HUDEP-2 (cell line): ENCODE measurements around the gene MRPL37.
"Not testable (repeated sequence)": the region's sequence is repeated elsewhere in the genome, so short reads cannot be mapped to it uniquely, and the experiment has no call there.

Experiments used
- DNase-seq, 76 experiments: peaks; one replicate each; lab custom pipeline; 2025; ENCODE audit not compliant: unreplicated experiment in 76 of 76; lab: John Stamatoyannopoulos, UW

MRPL37 gene

DNA sequence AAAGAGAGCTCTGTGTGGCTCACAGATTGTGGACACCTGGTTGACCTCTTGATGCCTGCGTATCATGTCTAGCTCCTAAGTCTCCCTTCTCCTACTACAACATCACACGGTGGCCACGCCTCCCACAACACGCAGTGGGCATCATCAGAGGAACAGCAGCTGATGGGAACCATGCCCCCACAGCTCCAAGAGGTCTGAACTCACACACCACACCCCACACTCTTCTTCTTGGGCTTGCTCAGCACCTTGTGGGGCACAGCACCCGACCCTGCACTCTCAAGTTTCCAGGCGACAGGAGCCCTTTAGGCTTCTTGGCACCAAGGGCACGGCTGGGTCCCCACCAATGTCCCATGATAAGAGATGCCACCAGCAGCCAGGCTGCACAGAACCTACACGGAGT lies 28.4 kb upstream of the MRPL37 start:
- no peak for DNase-seq

DNA sequence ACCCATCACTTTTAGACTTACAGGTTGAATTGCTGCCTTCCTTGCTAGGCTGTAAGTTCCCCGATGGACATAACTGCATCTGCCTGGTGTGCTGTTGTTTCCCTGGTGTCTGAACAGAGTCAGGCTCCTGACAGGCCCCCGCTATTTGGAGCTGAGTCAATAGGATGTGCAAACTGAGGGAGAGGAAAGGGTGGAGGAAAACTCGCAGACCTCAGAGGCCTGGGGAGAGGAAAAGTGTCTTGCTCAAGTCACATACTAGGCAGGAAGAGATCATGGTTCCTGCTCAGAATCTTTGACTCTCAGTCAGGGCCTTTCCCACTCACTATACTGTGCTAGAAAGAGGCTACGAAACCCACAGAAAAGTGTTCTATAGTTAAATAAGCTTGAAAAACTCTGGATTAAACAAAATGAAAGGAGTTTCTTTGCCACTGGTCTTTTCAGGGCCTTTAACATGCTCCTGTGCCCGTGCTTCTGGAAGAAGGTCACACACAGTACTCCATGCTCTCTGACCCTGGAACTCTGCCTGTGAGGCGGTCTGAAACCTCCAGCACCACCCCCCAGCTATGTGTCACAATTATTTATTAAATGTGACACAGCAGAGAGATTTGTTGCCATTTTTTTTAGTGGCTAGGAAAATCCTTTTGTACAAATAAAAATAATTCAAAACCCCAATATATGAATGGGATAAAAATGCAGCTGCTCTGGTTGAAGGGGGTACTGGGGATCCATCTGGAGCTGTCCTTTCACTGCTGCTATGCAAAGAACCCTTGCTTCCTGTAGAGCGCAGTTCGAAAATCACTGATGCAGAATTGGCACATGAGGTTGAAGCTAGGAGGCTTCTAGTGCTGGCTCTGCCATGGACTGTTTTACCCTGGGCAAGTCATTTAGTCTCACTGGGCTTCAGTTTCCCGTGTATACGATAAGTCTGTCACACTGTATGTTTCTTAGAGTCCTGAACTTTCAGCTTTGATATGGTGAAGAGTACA lies 27.1 kb upstream of the MRPL37 start:
- no peak for DNase-seq

DNA sequence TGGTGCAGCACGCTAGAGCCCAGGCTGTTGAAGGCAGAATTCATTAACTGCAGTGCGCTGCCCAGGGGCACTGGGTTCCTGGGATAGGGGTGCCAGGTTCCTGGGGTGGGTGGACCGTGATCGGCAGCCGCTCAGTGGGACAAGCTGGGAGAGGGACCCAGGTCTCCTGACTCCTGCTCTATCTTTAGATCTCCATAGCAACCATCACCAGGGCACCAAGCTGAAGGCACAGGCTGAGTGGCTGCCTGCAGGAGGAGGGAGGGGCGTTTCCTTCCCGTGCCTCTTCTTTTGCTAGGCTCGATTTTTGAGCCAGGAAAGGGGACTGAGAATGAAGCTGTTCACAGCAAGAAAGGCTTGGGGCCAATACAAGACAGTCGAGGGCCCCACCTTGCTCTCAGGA lies 26.3 kb upstream of the MRPL37 start:
- DNase-seq = no peak

DNA sequence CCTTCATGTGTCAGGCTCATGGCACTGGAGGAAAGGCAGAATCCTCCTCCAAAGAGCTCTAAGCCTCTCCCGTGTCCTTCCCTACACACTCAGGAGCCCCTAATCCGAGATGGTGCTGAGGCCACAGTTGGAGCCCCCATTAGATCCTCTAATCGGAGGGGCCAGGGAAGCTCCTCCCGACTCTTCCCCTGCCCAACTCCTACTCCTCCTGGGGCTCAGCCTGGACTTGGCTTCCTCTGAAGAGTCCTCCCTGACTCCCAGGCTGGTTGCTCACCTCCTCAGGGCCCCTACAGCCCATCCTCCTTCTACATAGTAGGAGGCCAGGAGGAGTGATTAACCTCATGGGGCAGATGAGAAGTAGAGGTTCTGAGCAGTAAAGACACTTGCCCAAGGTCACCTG lies 25.9 kb upstream of the MRPL37 start:
- DNase-seq = no peak

DNA sequence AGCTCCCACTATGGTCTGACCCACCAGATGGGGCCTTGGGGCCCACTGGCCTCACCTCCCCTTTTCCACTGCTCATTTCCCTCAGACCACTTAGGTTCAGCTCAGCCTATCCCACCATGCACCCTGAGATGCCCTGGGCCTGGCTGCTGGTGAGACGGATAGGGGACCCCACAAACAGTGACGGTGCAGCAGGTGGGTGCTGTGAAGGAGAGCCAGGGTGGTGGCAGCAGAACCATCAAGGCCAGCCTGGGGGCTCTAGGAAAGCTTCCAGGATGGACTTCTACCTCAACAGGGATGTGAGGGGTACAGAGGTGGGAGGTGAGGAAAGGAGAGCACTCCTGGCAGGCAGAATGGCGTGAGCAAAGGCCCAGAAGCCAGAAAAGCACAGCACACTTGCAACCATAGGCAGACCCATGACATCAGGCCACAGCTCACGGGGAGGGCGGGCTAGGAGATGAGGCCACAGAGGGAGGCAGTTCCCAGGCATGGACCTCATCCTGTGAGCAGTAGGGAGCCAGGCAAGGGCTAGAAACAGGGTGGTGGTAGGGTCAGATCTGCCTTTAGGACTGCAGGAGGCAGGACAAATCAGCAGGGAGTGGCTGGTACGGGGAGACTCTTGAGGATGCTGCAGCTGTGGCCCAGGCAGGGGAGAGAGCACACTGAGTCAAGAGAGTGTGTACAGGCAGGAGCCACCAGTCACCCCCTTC lies 23.2 kb upstream of the MRPL37 start:
- DNase-seq = no peak

DNA sequence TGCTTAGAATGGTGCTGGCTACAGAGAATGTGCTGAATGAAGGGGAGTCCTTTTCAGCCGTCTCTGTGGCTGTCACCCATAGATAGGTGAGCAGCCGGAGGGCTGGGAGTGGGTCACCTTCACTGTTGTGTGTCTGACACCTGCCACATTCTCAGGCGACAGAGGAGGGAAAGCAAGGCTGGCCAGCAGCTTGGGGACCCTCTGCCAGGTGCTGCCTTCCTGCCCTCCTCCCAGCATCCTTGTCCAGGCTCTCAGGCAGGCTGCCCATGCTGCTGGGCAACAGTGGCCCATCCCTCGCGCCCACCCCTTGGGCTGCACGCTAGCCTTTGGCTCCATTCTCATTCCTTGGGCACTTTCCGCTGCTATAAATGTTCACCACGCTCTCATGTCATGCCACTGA lies 22.2 kb upstream of the MRPL37 start:
- DNase-seq = no peak

DNA sequence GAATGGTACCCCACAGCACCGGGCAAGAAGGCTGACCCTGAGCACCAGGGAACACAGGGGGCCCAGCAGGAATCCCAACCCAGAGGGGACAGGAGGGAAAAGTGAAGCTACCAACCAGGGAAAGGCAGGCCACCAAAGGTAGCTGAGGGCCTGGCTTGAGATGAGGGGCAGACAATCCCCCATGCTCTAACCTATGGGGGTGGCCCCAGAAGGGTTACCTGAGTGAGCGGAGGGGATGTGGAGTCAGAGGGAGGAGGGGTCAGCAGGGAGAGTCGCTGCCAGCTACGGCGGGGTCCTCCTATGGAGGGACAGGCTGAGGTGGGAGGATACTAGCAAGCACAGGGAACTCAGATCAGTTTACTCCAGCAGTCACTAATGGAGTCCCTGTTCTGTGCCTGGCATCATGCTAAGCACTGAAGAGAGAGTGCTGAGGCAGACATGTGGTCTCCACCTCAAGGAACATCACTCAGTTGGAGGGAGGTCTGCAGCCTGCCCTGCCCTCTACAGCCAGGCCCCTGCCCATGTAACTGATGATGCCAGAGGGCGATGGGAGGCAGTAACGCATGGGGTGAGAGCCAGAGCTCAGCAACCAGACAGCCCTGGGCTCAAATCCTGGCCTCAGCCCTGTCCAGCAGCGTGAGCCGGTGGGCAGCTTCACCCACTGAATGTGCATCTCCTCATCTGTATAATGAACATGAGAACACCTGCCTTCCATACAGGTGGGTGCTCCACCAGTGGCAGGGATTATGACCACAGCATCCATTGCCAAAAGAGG lies 21.5 kb upstream of the MRPL37 start:
- no peak for DNase-seq

DNA sequence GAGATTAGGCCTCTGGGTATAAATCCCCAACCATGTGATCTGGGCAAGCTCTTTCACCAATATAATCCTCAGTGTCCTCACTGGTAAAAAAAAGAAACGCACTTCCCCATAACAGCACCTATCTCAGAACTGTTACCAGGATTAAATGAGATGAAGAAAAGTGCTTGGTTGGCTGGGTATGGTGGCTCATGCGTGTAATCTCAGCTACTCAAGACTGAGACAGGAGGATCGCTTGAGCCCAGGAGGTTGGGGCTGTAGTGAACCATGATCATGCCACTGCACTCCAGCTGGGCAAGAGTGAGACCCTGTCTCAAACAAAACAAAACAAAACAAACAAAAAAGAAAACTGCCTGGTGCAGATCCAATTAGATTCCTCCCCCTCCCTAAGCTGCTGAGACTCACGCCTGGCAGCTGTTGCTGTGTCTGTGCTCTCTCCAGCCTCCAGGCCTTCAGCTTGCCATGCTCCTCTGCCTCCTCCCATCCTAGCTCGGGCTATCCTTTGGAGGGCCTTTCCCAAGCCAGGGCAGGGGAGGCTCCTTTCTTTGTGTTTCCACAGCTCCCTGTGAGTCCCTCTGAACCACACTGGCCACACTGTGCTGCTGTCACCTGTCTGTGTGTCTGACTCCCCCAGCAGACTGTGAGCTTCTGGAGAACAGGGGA lies 19.1 kb upstream of the MRPL37 start:
- no peak for DNase-seq

DNA sequence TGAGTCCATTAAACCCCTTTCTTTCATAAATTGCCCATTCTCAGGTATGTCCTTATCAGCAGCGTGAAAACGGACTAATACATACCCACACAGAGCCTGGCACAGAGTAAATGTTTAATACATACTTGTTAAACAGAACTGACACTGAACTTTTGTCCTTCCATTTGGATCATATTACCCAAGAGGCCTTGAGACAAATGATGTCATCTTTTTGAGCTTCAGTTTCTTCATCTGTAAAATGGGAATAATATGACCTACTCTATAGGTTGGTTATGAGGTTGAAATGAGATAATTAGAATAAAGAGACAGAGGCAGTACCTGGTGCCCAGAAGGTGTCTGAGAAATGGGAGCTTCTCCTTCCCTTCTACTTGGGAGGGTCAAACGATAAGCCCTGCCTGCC lies 13.9 kb upstream of the MRPL37 start:
- DNase-seq = no peak

DNA sequence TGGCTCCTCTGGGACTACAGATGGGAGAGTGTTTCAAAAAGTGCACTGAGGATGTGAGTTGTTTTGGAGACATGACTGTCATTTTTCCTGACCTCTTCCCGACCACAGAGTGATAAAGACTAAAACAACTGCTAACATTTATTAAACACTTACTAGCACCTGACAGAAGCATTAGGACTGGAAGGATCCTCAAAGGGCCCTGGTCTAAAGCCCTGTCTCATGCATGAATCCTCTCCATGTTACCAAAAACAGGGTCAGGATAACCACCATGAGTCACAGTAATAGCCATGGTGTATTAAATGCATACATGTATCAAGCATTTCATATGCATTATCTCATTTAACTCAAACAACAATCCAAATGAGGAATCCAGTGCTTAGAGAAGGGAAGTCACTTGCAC lies 11.7 kb upstream of the MRPL37 start:
- no peak for DNase-seq

DNA sequence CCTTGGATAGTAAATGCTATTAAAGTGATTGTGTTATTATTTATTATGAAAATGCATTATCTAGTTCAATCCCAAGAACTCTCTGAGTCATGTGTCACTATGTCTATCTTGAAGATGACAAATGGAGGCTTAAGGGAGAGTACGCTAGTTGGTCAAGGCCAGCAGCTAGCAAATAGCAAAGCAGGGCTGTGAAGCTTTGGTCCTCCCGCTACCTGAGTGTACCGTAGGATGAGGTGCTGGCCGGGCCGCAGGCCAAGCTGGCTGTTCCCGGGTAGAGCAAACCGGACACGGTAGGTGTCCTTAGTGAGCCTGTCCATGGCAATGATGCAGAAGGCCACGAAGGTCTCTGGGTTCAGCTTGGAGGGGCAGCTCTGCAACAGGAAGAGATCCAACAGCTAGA lies 9.4 kb upstream of the MRPL37 start:
- no peak for DNase-seq

DNA sequence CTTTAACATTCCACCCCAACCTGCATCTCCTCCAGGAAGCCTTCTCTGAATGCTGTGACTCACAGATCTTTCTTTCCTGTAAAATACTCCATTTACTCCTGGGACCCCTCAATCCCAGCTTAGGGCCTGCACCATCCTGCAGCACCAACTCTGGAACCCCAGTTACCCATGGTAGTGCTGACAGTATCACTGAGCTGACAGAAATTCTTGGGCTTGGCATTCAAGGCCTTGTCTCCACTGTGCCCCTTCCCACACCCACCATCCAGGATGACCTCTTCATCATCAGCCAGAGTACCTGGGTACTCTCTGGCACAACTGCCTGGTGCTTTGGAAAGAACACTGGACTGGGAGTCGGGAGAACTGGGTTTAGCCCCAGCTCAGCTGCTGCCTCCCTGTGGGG lies 8.4 kb upstream of the MRPL37 start:
- no peak for DNase-seq

DNA sequence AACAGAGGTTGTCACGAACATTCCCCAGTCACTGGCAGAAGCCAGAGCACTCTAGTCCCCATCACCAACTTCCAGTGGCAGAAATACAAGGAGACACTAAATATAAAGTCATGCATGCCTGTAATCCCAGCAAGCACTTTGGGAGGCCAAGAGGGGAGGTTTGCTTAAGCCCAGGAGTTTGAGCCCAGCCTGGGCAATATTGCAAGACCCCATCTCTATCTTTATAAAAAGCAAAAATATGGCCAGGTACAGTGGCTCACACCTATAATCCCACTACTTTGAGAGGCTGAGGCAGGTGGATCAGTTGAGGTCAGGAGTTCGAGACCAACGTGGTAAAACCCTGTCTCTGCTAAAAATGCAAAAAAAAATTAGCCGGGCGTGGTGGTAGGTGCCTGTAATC lies 6.5 kb upstream of the MRPL37 start:
- DNase-seq = no peak

DNA sequence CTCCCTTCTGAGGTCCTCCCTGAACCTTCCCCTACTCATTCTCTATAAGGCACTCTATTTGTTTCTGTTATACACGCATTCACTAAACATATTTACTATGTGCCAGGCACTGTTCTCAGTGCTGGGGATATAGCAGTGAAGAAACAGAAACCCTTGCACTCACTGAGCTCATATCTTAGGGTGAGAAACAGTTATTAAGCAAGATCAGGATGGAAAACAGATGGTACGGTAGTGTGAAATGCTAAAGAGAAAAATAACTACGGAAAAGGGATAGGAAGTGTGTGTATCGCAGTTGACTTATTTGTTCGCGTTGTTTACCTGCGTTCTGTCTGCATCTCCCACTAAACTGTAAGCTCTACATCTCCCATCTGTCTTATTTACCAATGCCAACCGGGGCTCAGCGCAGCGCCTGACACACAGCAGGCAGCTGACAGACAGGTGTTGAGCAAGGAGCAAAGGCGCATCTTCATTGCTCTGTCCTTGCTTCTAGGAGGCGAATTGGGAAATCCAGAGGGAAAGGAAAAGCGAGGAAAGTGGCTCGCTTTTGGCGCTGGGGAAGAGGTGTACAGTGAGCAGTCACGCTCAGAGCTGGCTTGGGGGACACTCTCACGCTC lies 709 bp upstream of the MRPL37 start:
- DNase-seq = peak in 2 of 76 experiments; percentile 7 to 40

DNA sequence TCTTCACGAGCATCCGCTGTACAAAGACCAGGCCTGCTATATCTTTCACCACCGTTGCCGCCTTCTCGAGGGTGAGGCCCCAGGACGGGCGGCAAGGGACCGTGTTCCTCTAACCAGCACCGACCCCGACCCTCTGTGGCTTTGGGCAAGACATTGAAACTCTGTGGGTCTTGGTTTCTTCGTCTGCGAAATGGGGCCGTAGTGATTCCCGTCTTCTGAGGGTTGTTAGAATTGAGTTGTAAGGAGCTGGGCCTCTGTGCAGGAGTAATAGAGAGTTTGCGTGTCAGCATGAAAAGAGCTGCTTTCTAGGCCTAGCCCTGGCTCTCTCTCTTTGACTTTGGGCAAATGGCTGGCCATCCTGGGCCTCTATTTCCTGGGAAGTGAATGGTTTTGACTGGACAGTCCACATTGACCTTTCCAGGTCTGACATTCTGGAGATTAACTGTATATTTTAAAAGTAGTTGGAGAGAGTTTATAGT lies 591 bp downstream of the MRPL37 start:
- peak in 6 of 76 experiments; percentile 31 to 49 (median 36) for DNase-seq

DNA sequence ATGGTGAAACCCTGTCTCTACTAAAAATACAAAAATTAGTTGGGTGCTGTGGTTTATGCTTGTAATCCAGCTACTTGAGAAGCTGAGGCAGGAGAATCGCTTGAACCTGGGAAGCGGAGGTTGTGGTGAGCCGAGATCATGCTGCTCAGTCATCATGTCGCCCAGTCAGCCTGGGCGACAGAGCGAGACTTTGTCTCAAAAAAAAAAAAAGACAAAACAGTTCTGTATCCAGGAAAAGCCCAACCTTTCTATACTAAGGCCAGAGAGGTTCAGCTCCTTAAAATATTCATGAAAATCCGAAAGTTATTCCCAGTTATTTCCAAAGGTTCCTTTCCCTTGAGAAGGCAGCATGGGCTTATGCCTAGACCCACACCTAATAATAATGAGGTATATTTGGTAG lies 4.2 kb downstream of the MRPL37 start:
- DNase-seq = no peak

DNA sequence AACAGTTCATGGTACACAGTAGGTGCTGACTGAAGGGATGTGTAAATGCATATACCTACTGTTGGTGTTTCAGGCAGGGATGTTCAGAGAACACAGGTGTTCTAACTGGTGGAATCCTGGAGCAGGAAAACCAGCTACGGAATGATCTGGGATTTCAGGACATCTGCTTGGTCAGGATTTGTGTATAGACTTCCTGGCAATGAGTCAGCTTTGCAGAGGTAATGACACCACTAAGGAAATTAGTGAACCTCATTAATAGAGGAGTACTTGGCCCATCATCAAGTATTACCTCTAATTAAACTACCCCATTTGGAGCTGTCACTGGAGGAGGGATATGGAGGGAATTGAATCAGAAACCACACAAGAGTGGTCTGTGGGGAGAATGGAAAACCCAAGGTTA lies 7.3 kb downstream of the MRPL37 start:
- no peak for DNase-seq

DNA sequence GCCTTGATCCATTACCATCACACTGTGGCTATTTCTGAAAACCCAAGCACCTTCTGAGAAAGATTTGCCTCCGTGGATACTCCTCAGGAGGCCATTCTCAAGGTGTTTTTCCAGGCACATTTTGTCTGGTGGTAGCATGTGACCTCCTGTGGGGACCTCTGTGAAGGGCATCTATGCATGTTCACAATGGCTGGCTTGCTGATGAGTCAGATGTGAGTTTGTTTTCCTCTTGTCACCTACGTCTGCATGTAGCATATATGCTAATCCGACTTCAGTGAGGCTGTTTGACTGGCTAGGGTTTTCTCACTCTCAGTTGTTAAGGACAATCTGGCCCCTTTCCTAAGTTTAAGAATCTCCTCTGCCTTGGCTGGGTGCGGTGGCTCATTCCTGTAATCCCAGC lies 7.9 kb downstream of the MRPL37 start:
- DNase-seq = not testable (repeated sequence)

DNA sequence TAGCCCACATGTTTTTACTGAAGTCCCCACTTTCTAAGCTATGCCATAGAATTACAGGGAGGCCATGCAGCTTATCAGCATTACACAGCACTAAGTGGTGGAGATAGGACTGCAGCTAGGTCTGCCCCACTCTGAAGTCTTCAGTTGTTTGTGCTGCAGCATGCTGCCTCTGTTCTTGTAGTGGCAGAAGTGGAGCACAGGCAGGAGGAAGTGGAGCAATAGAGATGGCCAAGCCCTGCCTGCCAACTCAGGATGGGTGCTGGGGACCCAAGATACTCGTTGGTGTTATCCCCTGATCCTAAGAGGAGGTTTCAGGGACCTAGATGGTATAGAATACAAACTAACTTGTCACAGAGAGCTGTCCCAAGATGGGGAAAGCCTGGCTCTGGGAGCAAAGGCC lies 12.9 kb downstream of the MRPL37 start:
- DNase-seq = peak in 74 of 76 experiments; percentile 20 to 90 (median 71)

DNA sequence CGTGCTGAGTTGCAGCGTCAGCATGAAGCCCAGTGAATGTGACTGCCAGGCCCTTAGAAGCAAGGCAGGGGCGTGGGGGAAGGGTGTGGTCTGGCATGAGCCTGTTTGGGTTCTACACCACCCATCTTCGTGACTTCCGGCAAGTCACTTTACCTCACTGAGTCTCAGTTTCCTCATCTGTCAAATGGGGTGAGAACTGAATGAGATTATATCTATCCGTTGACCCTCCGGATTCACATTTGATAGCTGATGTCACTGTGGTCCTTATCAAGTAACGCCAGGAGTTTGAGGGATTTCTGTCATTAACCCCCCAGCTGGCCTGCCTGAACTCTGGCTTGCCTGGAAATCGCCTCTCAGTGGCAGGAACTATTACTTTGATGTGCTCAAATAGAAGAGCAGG lies 15.6 kb downstream of the MRPL37 start:
- peak in 60 of 76 experiments; percentile 11 to 86 (median 46) for DNase-seq
